ENCODE measurements around the gene NOX3. TPM values are rescaled to one million over a fixed set of nuclear protein-coding genes. Genes with fewer than 3 reads are reported as not detected.

Gene NOX3
- total RNA-seq, 5 donors from 2014 or later (not counting 1 experiment from before 2014, with no cell fraction given), result not detected

- H3K4me1 Mint-ChIP-seq, result no peaks in the 10 kb centered on the region
- WGBS (ENCODE audit: insufficient coverage), result no CpG with 5 or more reads among the region's 5 CpGs
- H3K36me3 Mint-ChIP-seq, result no peaks in the 10 kb centered on the region
- peaks cover 2 to 4% of the 10 kb centered on the region in 2 donors for H3K27me3 Mint-ChIP-seq
- Histone ChIP-seq H3K4me3 (ENCODE audit: control insufficient read depth in 1 of 2, extremely low read depth in 1 of 2, low read length in 1 of 2) (no peak overlapping the region), H3K36me3 (ENCODE audit: control insufficient read depth in 2 of 2, extremely low read depth in 1 of 2, insufficient read depth in 1 of 2, low read length in 1 of 2) (no peaks in the 10 kb centered on the region), H3K4me1 (ENCODE audit: control insufficient read depth in 1 of 2, extremely low read depth in 1 of 2, insufficient read depth in 2 of 2, low read length in 2 of 2) (no peaks in the 10 kb centered on the region), H3K27ac (ENCODE audit: low read length) (no peak overlapping the region), H3K27me3 (replicated peaks in 1 of 2; ENCODE audit: control insufficient read depth in 2 of 2, extremely low read depth in 1 of 2, insufficient read depth in 2 of 2, low read length in 1 of 2) (no peaks in the 10 kb centered on the region), H3K9me3 (no peaks in the 10 kb centered on the region)
- ATAC-seq (replicated peaks in 1 of 4), result no peak
- no peak overlapping the region for H3K27ac Mint-ChIP-seq
- ChIA-PET POLR2A (no interaction called here), CTCF (interaction anchor here in 1 of 2 donors (0.8 kb wide), 1 partner anchor 10 kb away, joined by 3 read pairs; no protein-coding TSS in a partner anchor)
- peaks cover 2 to 3% (median 3%) of the 10 kb centered on the region in 3 donors for H3K9me3 Mint-ChIP-seq
- no peak for DNase-seq
- H3K4me3 Mint-ChIP-seq, result no peak overlapping the region
Measured at GRCh38 chr6:155487371-155488130, 31.9 kb upstream of the NOX3 start.

GRCh38 chr6:155486721-155487294 lies 31.2 kb upstream of the NOX3 start:
- no peaks in the 10 kb centered on the region for H3K36me3 Mint-ChIP-seq
- ATAC-seq (replicated peaks in 1 of 4), result no peak
- DNase-seq, result no peak
- ChIA-PET CTCF (interaction anchor here in 1 of 2 donors (0.8 kb wide), 1 partner anchor 9 kb away, joined by 3 read pairs; no protein-coding TSS in a partner anchor), POLR2A (no interaction called here)
- WGBS (ENCODE audit: insufficient coverage), result no CpG with 5 or more reads among the region's 5 CpGs
- no peaks in the 10 kb centered on the region for H3K9me3 Mint-ChIP-seq
- H3K27me3 ChIP-seq (replicated peaks in 1 of 2; ENCODE audit: control insufficient read depth in 2 of 2, extremely low read depth in 1 of 2, insufficient read depth in 2 of 2, low read length in 1 of 2), result no peaks in the 10 kb centered on the region
- H3K4me1 Mint-ChIP-seq, result no peaks in the 10 kb centered on the region
- no peak overlapping the region for H3K27ac ChIP-seq (ENCODE audit: low read length)
- H3K27ac Mint-ChIP-seq, result no peak overlapping the region
- H3K36me3 ChIP-seq (ENCODE audit: control insufficient read depth in 2 of 2, extremely low read depth in 1 of 2, insufficient read depth in 1 of 2, low read length in 1 of 2), result no peaks in the 10 kb centered on the region
- H3K4me3 Mint-ChIP-seq, result no peak overlapping the region
- peaks cover 0 to 5% of the 10 kb centered on the region in 2 donors for H3K27me3 Mint-ChIP-seq
- H3K4me1 ChIP-seq (ENCODE audit: control insufficient read depth in 1 of 2, extremely low read depth in 1 of 2, insufficient read depth in 2 of 2, low read length in 2 of 2), result no peaks in the 10 kb centered on the region
- H3K9me3 ChIP-seq, result no peaks in the 10 kb centered on the region
- H3K4me3 ChIP-seq (ENCODE audit: control insufficient read depth in 1 of 2, extremely low read depth in 1 of 2, low read length in 1 of 2), result no peak overlapping the region

GRCh38 chr6:155485756-155486155 lies 30.1 kb upstream of the NOX3 start:
- no peaks in the 10 kb centered on the region for H3K9me3 Mint-ChIP-seq
- POLR2A ChIA-PET, result no interaction called here

DNA sequence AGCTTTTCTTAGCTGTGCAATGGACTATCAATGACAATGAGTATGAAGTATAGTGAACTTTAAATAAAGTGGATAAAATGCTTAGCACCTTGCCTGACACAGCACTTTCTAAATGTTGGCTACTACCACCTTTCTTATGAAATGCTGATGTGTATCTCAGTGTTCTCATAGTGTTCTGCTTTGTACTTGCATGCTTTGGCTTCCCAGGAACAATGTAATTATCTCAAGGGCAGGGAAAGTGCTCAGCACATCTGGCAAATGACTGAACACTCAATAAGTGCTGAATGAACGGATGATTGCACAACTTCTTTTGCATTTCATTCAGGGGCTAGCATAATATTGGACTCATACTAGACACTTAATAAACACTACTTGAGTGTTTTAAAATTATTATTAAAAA lies 28.2 kb upstream of the NOX3 start:
- POLR2A ChIA-PET, result no interaction called here
- H3K4me1 Mint-ChIP-seq, result peaks cover 0 to 4% (median 0%) of the 10 kb centered on the region in 3 donors
- H3K9me3 ChIP-seq, result no peaks in the 10 kb centered on the region
- no peaks in the 10 kb centered on the region for H3K36me3 ChIP-seq (ENCODE audit: control insufficient read depth in 2 of 2, extremely low read depth in 1 of 2, insufficient read depth in 1 of 2, low read length in 1 of 2)
- H3K4me3 Mint-ChIP-seq, result no peak overlapping the region
- ATAC-seq (replicated peaks in 1 of 4) (no peak), DNase-seq (no peak)
- no peak overlapping the region for H3K27ac ChIP-seq (ENCODE audit: low read length)
- no peaks in the 10 kb centered on the region for H3K4me1 ChIP-seq (ENCODE audit: control insufficient read depth in 1 of 2, extremely low read depth in 1 of 2, insufficient read depth in 2 of 2, low read length in 2 of 2)
- H3K36me3 Mint-ChIP-seq, result no peaks in the 10 kb centered on the region
- WGBS (ENCODE audit: insufficient coverage), result no CpG with 5 or more reads among the region's 1 CpG
- H3K27me3 ChIP-seq (replicated peaks in 1 of 2; ENCODE audit: control insufficient read depth in 2 of 2, extremely low read depth in 1 of 2, insufficient read depth in 2 of 2, low read length in 1 of 2), result no peaks in the 10 kb centered on the region
- peaks cover 0 to 8% of the 10 kb centered on the region in 2 donors for H3K27me3 Mint-ChIP-seq
- H3K4me3 ChIP-seq (ENCODE audit: control insufficient read depth in 1 of 2, extremely low read depth in 1 of 2, low read length in 1 of 2), result no peak overlapping the region
- H3K9me3 Mint-ChIP-seq, result no peaks in the 10 kb centered on the region
- no peak overlapping the region for H3K27ac Mint-ChIP-seq
- CTCF ChIA-PET, result interaction anchor here in 1 of 2 donors (0.6 kb wide), 1 partner anchor 66 kb away, joined by 3 read pairs; no protein-coding TSS in a partner anchor

More at GRCh38 chr6:155485756-155486155, 30.1 kb upstream of the NOX3 start:
- Mint-ChIP-seq H3K27me3 (peaks cover 0 to 8% of the 10 kb centered on the region in 2 donors), H3K4me3 (no peak overlapping the region), H3K4me1 (no peaks in the 10 kb centered on the region), H3K27ac (no peak overlapping the region), H3K36me3 (no peaks in the 10 kb centered on the region)
- CTCF ChIA-PET, result no interaction called here
- H3K4me3 ChIP-seq (ENCODE audit: control insufficient read depth in 1 of 2, extremely low read depth in 1 of 2, low read length in 1 of 2), result no peak overlapping the region
- DNase-seq (no peak), ATAC-seq (replicated peaks in 1 of 4) (no peak)
- no peaks in the 10 kb centered on the region for H3K4me1 ChIP-seq (ENCODE audit: control insufficient read depth in 1 of 2, extremely low read depth in 1 of 2, insufficient read depth in 2 of 2, low read length in 2 of 2)
- no peaks in the 10 kb centered on the region for H3K9me3 ChIP-seq
- WGBS (ENCODE audit: insufficient coverage), result 81% methylated on average over 3 of the region's 4 CpGs
- H3K27me3 ChIP-seq (replicated peaks in 1 of 2; ENCODE audit: control insufficient read depth in 2 of 2, extremely low read depth in 1 of 2, insufficient read depth in 2 of 2, low read length in 1 of 2), result no peaks in the 10 kb centered on the region
- H3K36me3 ChIP-seq (ENCODE audit: control insufficient read depth in 2 of 2, extremely low read depth in 1 of 2, insufficient read depth in 1 of 2, low read length in 1 of 2), result no peaks in the 10 kb centered on the region
- no peak overlapping the region for H3K27ac ChIP-seq (ENCODE audit: low read length)

GRCh38 chr6:155481215-155481614 lies 25.6 kb upstream of the NOX3 start:
- CTCF ChIA-PET, result no interaction called here
- Mint-ChIP-seq H3K9me3 (no peaks in the 10 kb centered on the region), H3K36me3 (no peaks in the 10 kb centered on the region), H3K27me3 (peaks cover 0 to 6% of the 10 kb centered on the region in 2 donors), H3K27ac (no peak overlapping the region), H3K4me3 (no peak overlapping the region), H3K4me1 (peaks cover 0 to 6% (median 4%) of the 10 kb centered on the region in 3 donors)
- no peak for DNase-seq
- 100% methylated on average over 2 of the region's 3 CpGs for WGBS (ENCODE audit: insufficient coverage)
- Histone ChIP-seq H3K36me3 (ENCODE audit: control insufficient read depth in 2 of 2, extremely low read depth in 1 of 2, insufficient read depth in 1 of 2, low read length in 1 of 2) (no peaks in the 10 kb centered on the region), H3K4me1 (ENCODE audit: control insufficient read depth in 1 of 2, extremely low read depth in 1 of 2, insufficient read depth in 2 of 2, low read length in 2 of 2) (no peaks in the 10 kb centered on the region), H3K27ac (ENCODE audit: low read length) (no peak overlapping the region), H3K9me3 (no peaks in the 10 kb centered on the region), H3K4me3 (ENCODE audit: control insufficient read depth in 1 of 2, extremely low read depth in 1 of 2, low read length in 1 of 2) (no peak overlapping the region), H3K27me3 (replicated peaks in 1 of 2; ENCODE audit: control insufficient read depth in 2 of 2, extremely low read depth in 1 of 2, insufficient read depth in 2 of 2, low read length in 1 of 2) (no peaks in the 10 kb centered on the region)
- POLR2A ChIA-PET, result no interaction called here
- no peak for ATAC-seq (replicated peaks in 1 of 4)

DNA sequence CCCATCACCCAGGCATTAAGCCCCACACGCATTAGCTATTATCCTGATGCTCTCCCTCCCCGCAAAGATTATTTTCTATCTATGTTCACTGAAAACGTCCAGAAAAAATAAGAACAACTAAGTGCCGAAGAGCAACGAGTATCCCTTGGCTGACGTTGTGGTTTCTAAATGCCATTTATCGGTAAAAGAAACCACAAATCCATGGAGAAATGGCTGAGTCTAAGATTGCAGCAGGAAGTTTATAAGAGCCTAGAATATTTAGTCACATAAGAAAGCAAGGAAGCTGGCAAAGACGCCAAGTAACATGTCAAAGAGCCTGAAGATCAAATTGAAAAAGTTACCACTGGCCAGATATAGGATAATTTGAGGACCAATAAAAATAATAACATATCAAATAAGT lies 18.1 kb upstream of the NOX3 start:
- H3K9me3 ChIP-seq, result no peaks in the 10 kb centered on the region
- CTCF ChIA-PET, result no interaction called here
- peaks cover 7 to 12% (median 8%) of the 10 kb centered on the region in 3 donors for H3K9me3 Mint-ChIP-seq
- POLR2A ChIA-PET, result no interaction called here
- H3K4me1 Mint-ChIP-seq, result peaks cover 0 to 6% (median 0%) of the 10 kb centered on the region in 3 donors
- H3K4me3 ChIP-seq (ENCODE audit: control insufficient read depth in 1 of 2, extremely low read depth in 1 of 2, low read length in 1 of 2), result no peak overlapping the region
- no peak overlapping the region for H3K4me3 Mint-ChIP-seq
- no peak overlapping the region for H3K27ac ChIP-seq (ENCODE audit: low read length)
- no peak overlapping the region for H3K27ac Mint-ChIP-seq
- DNase-seq, result no peak
- H3K36me3 Mint-ChIP-seq, result no peaks in the 10 kb centered on the region
- peaks cover 0 to 1% of the 10 kb centered on the region in 2 donors for H3K27me3 Mint-ChIP-seq
- no peaks in the 10 kb centered on the region for H3K36me3 ChIP-seq (ENCODE audit: control insufficient read depth in 2 of 2, extremely low read depth in 1 of 2, insufficient read depth in 1 of 2, low read length in 1 of 2)
- no peak for ATAC-seq (replicated peaks in 1 of 4)
- H3K4me1 ChIP-seq (ENCODE audit: control insufficient read depth in 1 of 2, extremely low read depth in 1 of 2, insufficient read depth in 2 of 2, low read length in 2 of 2), result no peaks in the 10 kb centered on the region
- peaks cover 0 to 9% of the 10 kb centered on the region in 2 experiments for H3K27me3 ChIP-seq (replicated peaks in 1 of 2; ENCODE audit: control insufficient read depth in 2 of 2, extremely low read depth in 1 of 2, insufficient read depth in 2 of 2, low read length in 1 of 2)
- 98% methylated on average over 7 of the region's 8 CpGs for WGBS (ENCODE audit: insufficient coverage)
